Measurements from ENCODE around the gene SERTAD3.

- TF ChIP-seq, protein P1, sequence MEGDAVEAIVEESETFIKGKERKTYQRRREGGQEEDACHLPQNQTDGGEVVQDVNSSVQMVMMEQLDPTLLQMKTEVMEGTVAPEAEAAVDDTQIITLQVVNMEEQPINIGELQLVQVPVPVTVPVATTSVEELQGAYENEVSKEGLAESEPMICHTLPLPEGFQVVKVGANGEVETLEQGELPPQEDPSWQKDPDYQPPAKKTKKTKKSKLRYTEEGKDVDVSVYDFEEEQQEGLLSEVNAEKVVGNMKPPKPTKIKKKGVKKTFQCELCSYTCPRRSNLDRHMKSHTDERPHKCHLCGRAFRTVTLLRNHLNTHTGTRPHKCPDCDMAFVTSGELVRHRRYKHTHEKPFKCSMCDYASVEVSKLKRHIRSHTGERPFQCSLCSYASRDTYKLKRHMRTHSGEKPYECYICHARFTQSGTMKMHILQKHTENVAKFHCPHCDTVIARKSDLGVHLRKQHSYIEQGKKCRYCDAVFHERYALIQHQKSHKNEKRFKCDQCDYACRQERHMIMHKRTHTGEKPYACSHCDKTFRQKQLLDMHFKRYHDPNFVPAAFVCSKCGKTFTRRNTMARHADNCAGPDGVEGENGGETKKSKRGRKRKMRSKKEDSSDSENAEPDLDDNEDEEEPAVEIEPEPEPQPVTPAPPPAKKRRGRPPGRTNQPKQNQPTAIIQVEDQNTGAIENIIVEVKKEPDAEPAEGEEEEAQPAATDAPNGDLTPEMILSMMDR (IDR thresholded peaks at IDR 0.05), result no peak
- TF ChIP-seq POLR2A (IDR thresholded peaks at IDR 0.05), result no peak
Observed at GRCh38 chr19:40397568-40397906, 46.6 kb downstream of the SERTAD3 start.
